ENCODE results near the gene PNMA8B.

PNMA8B gene

GRCh38 chr19:46451352-46451751 lies 44.3 kb downstream of the PNMA8B start:
- no peak for DNase-seq

- DNase-seq: no peak
Measured at GRCh38 chr19:46450737-46451136, 44.9 kb downstream of the PNMA8B start.

DNA sequence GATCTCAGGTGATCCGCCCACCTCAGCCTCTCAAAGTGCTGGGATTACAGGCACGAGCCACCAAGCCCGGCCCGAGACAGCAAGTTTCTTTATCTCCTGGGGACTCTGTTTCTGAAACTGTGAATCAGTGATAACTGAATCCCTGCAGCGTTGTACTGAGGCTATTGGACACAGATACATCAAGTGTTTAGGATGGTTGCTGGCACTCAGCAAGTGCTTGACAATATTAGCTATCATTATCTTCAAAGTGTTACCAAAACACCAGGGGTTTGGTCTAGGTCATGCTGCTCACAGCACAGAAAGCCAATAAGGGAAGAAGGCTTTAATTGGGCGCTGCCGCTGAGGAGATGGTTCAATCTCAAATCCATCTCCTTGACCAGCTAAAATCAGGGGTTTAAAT lies 46.4 kb downstream of the PNMA8B start:
- no peak for DNase-seq

DNA sequence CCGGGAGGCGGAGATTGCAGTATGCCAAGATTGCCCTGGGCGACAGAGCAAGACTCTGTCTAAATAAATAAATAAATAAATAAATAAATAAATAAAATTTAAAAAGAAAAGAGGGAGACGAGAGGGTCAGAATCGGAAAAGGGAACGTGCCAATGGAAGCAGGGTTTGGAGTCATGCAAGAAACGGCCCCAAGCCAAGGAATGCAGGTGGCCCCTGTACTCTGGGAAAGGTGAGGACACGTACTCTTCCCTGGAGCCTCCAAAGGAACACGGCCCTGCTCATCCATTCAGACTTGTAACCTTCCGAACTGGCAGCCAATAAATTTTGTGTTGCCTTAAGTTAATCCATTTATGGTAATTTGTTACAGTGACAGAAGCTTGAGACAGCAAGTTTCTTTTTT lies 47.1 kb downstream of the PNMA8B start:
- DNase-seq: no peak

GRCh38 chr19:46447824-46448223 lies 47.8 kb downstream of the PNMA8B start:
- no peak for DNase-seq

GRCh38 chr19:46447006-46447405 lies 48.7 kb downstream of the PNMA8B start:
- DNase-seq: no peak

DNA sequence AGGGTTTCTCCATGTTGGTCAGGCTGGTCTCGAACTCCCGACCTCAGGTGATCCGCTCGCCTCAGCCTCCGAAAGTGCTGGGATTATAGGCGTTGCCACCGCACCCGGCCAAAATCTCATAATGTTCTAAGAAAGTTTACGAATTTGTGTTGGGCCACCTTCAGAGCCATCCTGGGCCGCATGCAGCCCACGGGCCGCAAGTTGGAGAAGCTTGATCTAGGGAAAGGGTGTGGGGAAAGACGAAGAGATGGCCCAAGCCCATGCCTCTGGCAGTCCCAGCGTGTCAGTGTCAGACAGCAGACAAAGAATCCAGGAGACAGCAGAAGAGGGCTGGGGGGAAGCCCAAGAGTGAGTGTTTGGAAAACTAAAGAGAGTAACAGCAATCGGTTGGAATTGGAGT lies 49.6 kb downstream of the PNMA8B start:
- no peak for DNase-seq

- DNase-seq: no peak
Measured at GRCh38 chr19:46442808-46443450, 52.7 kb downstream of the PNMA8B start.

DNA sequence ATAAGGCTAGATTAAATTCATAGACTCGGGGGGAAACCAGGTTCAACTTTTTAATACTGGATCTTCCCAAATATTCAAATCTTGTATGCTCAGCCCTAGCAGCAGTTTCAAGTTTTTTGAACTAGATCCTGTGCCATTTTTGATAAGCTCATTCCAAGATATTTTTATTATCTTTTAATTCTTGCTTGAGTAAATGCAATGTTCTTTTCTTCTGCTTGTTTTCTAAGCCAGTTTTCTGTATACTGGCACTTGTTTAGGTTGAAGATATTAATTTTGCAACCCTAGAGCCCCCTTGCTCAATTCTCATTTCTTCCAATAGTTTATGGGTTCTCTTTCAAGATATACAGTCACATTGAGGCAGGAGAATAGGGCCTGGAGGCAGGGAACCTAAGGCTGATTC lies 53.8 kb downstream of the PNMA8B start:
- DNase-seq: no peak

All from activated naive CD4-positive, alpha-beta T cell treated with anti-CD3 and anti-CD28 coated beads, Interleukin-2, amount 50 U/mL, for 16 hours (primary cell).